Measurements from ENCODE around the gene KREMEN1.
"Not testable (repeated sequence)": the region's sequence is repeated elsewhere in the genome, so short reads cannot be mapped to it uniquely, and the experiment has no call there.

The KREMEN1 gene

GRCh38 chr22:29072979-29073617, at the start of gene KREMEN1:
KREMEN1 (plus strand) TSS chr22:29073035; CDS start chr22:29073131, 96 bp downstream.
- no peak for FAIRE-seq

GRCh38 chr22:29023172-29023796, 49.6 kb upstream of the KREMEN1 start:
- FAIRE-seq = no peak

DNA sequence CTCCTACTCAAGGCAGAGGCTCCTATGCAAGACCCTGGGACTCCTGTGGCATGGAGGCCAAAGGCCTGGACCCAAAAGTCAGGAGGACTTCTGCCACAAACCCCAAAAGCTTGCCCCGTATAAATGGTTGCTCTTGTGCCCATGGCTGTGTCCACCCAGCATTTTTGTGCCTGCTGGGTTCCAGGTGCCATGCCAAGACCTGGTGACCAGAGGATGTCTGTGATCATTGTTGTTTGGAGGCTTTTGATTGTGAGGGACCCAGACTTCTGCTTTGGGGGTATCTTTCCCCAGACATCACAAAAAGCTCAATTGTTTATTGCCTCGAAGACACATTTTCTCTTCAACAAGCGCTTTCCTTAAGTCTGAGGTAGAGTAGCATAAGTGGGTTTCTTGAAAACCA, 46.3 kb upstream of the KREMEN1 start:
- no peak for FAIRE-seq

GRCh38 chr22:29028468-29028867, 44.4 kb upstream of the KREMEN1 start:
- FAIRE-seq = no peak

- no peak for FAIRE-seq
Observed at GRCh38 chr22:29029202-29030000, 43.4 kb upstream of the KREMEN1 start.

GRCh38 chr22:29030016-29030617, 42.7 kb upstream of the KREMEN1 start:
- peak; percentile 11 for FAIRE-seq

- FAIRE-seq = no peak
Observed at GRCh38 chr22:29030618-29031226, 42.1 kb upstream of the KREMEN1 start.

DNA sequence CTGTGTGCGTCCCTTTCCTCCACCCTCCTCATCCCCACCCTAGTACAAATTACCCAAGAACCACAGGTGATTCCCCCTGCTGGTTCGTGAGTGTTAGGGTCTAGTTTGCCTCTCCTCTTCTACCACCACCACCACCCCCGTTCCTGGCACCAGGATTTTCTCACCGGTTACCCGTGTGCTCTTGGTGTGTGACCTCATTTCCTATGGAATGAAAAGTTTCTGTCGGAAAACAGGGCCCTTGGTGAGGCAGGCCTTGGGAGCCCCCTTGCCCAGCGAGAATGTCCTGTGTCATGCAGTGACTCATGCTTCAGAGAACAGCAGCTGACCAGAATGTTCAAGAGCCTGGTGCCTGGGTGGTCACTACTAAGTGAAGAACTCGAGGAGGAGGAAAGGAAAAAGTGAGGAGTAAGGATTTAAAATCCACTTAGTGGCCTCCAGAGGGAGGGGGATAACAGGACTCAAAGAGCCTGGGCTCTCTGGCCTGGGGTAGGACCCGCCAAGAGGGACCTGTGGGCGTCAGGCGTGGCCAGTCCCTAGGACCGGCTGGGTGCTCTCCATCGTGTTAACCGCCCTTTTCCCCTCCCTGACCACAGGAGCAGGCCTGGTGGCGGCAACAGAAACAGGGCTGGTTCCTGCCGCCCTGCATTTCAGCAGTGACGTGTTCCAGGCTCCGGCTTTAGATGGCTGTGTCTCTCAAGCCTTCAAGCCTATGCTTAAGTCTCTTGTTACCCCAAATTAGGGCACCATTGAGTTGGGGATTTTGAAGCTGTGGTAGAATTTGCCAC, 41.4 kb upstream of the KREMEN1 start:
- peak; percentile 87 for FAIRE-seq

GRCh38 chr22:29032014-29032475, 40.8 kb upstream of the KREMEN1 start:
- FAIRE-seq = no peak

GRCh38 chr22:29032584-29032983, 40.3 kb upstream of the KREMEN1 start:
- no peak for FAIRE-seq

- FAIRE-seq = no peak
Observed at GRCh38 chr22:29037340-29037932, 35.4 kb upstream of the KREMEN1 start.

DNA sequence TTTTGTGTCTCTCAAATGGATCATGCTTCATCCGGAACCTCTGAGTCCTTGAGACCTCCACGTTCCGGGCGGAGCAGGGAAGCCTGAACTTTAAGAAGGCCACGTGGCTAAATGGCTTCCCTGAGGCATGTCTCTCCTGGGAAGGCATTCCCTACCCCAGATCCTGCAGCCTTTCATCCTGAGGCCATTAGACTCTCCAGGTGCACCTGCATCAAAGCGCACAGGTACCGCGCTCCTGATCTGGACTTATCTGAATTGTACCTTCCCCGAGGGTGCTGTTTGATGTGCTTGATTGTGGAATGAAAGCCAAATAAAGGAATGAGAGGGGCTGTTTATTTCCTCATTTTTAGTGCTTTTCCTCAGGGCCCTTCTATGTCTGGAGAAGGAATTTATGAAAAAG, 33.7 kb upstream of the KREMEN1 start:
- FAIRE-seq = no peak

DNA sequence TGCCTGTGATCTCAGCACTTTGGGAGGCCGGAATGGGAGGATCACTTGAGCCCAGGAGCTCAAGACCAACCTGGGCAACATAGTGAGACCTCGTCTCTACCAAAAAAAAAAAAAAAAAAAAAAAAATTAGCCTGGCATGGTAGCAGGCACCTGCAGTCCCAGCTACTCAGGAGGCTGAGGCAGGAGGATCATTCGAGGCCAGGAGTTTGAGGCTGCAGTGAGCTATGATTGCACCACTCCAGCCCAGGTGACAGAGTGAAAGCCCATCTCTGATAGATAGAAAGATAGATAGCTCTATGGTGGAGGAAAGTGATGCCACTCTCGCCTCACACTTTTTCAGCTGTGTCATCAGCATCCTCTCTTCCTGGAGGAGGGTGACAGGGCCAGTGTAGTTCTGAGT, 33.2 kb upstream of the KREMEN1 start:
- FAIRE-seq = not testable (repeated sequence)

- FAIRE-seq = peak; percentile 98
Observed at GRCh38 chr22:29040385-29041275, 32.2 kb upstream of the KREMEN1 start.

- no peak for FAIRE-seq
Observed at GRCh38 chr22:29041408-29041807, 31.4 kb upstream of the KREMEN1 start.

DNA sequence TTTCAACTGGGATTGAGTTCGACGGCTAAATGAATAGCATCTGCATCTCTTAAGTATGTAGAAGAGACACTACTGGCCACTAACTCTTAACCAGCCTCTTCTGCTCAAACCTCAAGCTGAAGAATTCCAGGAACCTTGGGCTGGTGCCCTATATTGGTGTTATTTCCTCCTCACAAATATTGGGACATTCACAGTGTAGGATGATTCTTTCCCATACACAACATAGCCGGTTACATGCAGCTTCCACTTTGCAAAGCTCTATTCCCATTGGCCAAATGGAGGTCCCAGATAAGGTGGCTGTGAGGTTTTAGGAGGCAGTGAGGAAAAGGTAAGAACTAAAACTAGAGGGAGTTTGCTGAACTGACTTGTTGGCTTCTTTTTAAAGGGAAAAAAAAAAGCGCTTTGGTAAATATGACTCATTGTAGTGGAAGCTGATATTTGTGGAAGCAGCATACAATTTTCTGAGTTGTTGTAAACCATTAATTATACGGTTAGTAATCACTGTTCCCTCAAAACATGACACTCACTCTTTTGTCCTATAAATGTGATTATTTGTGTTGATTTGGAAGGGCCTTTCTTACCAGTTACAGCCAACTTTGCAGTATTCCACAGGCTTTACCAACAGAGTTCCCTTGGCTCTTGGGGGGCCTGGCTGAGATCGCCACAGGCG, 28.8 kb upstream of the KREMEN1 start:
- FAIRE-seq = no peak

GRCh38 chr22:29044657-29045176, 28.1 kb upstream of the KREMEN1 start:
- no peak for FAIRE-seq

DNA sequence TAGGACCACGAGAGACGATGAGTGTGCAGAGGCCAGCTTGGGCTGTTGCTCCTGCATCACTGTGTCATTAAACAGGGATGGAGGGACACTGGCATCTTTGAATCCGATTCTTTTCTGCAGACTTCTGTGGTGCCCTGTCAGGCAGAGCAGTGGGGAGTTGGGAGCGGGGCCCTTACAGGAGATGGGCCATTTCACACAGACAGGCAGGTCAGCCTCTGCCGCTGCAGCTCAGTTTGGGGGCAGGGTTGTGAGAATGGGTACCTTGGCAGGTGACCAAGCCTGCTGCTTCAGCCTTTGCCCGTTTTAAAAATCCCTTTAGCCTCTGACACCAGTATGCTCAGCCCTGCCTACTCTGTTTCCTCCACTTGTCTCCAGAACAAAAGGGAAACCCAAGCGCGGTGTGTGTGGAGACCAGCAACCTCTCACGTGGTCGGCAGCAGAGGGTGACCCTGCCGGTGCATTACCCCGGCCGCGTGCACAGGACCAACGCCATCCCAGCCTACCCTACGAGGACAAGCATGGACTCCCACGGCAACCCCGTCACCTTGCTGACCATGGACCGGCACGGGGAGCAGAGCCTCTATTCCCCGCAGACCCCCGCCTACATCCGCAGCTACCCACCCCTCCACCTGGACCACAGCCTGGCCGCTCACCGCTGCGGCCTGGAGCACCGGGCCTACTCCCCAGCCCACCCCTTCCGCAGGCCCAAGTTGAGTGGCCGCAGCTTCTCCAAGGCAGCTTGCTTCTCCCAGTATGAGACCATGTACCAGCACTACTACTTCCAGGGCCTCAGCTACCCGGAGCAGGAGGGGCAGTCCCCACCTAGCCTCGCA, 23.8 kb upstream of the KREMEN1 start:
- no peak for FAIRE-seq
